GM12864 (cell line): Measurements from ENCODE around the gene NUP35.

Source experiments
- DNase-seq: peaks from one replicate; pipeline ENCODE4 v3.0.0-alpha.2; 2011; ENCODE audit warnings: low read depth
- H3K4me3 ChIP-seq: 2 replicates; pipeline ENCODE4 v1.5.1; 2011; ENCODE audit warnings: mild to moderate bottlenecking, low read depth, low read length, control low read depth
- TF ChIP-seq, protein P1 (sequence below): IDR thresholded peaks from 2 replicates; pipeline ENCODE4 v1.5.1; 2011; ENCODE audit warnings: low read depth, mild to moderate bottlenecking, moderate library complexity, low read length, control low read depth, inconsistent platforms; ENCODE audit errors: missing control alignments

NUP35 gene

GRCh38 chr2:183186296-183186695, 62.1 kb downstream of the NUP35 start:
- TF ChIP-seq, protein P1, sequence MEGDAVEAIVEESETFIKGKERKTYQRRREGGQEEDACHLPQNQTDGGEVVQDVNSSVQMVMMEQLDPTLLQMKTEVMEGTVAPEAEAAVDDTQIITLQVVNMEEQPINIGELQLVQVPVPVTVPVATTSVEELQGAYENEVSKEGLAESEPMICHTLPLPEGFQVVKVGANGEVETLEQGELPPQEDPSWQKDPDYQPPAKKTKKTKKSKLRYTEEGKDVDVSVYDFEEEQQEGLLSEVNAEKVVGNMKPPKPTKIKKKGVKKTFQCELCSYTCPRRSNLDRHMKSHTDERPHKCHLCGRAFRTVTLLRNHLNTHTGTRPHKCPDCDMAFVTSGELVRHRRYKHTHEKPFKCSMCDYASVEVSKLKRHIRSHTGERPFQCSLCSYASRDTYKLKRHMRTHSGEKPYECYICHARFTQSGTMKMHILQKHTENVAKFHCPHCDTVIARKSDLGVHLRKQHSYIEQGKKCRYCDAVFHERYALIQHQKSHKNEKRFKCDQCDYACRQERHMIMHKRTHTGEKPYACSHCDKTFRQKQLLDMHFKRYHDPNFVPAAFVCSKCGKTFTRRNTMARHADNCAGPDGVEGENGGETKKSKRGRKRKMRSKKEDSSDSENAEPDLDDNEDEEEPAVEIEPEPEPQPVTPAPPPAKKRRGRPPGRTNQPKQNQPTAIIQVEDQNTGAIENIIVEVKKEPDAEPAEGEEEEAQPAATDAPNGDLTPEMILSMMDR, result no peak
- no peak overlapping the region for H3K4me3 ChIP-seq
- DNase-seq, result no peak

GRCh38 chr2:183186766-183187165, 62.5 kb downstream of the NUP35 start:
- no peak overlapping the region for H3K4me3 ChIP-seq
- no peak for DNase-seq
- TF ChIP-seq, protein P1, result no peak

- TF ChIP-seq, protein P1, result no peak
- DNase-seq, result no peak
- H3K4me3 ChIP-seq, result no peak overlapping the region
These were observed 68.1 kb downstream of the NUP35 start for GRCh38 chr2:183192343-183192742.

DNA sequence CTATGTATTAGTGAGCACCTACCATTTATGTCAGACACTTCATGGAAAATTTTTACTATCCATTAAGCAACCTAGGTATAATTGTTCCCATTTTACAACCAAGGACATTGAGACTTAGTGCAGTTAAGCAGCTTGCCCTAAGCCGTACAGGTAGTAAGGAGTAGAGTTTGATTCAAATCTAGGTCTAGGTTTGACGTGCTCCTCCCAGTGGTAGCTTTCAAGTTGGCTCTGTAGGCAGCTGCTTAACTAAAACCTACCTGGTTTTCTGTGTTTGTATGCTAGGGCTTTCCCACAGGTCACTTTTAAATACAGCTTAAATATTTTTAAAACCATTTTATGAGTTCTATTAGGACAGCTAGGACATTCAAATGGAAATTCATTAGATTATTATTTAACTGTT, 69.7 kb downstream of the NUP35 start:
- DNase-seq, result no peak
- no peak overlapping the region for H3K4me3 ChIP-seq
- TF ChIP-seq, protein P1, result no peak

- no peak overlapping the region for H3K4me3 ChIP-seq
- TF ChIP-seq, protein P1, result no peak
- DNase-seq, result no peak
These were observed 71.2 kb downstream of the NUP35 start for GRCh38 chr2:183195397-183195796.

- H3K4me3 ChIP-seq, result no peak overlapping the region
- TF ChIP-seq, protein P1, result no peak
- no peak for DNase-seq
These were observed 71.8 kb downstream of the NUP35 start for GRCh38 chr2:183195998-183196409.

DNA sequence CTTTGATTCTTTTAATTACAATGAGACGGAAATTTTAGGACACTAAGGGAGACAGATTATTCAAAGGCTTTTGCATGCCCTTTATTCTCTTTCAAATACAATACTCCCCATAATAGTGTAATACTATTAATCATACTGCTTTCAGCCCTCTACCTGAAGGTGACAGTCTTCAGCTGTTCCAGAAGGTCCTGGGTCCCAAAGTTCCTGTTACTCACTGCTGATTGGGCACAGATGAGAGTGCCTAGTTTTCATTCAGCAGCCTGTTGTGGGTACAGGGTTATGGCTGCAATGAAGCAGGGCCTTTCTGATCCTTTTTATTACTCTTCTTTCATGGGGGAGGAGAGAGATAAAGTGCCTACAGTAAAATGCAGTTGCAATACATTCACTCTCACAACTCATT, 80.2 kb downstream of the NUP35 start:
- DNase-seq, result no peak
- TF ChIP-seq, protein P1, result no peak
- H3K4me3 ChIP-seq, result no peak overlapping the region
